Measurements from ENCODE around the gene AP3S2.
"Not testable (repeated sequence)": the region's sequence is repeated elsewhere in the genome, so short reads cannot be mapped to it uniquely, and the experiment has no call there.

AP3S2 gene

DNA sequence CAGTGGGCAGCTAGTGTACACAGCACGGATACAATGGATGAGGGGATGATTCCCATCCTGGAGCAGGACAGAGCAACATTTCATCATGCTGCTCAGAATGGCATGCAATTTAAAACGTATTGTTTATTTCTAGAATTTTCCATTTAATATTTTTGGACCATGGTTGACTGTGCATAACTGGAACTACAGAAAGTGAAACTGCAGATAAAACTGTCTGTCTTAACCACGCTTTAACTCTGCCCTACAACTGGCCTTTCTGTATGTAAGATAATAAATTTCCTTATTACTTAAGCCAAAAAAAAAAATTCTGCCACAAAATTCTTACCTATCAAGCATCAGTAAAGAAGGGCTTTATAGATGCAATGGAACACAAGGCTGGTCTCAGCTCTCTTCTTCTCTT is 33.4 kb downstream of the AP3S2 start:
- H3K36me3 ChIP-seq (ENCODE audit: insufficient read depth, low read length), result peaks cover 34% of the 10 kb centered on the region
- H3K4me3 ChIP-seq (ENCODE audit: low read depth in 1 of 2, low read length in 2 of 2), result no peak overlapping the region
- H3K4me1 ChIP-seq (ENCODE audit: insufficient read depth, low read length), result no peaks in the 10 kb centered on the region
- H3K9me3 ChIP-seq (ENCODE audit: low read length), result no peaks in the 10 kb centered on the region
- H3K27me3 ChIP-seq (ENCODE audit: control insufficient read depth in 1 of 2, insufficient read depth in 2 of 2, low read length in 2 of 2), result no peaks in the 10 kb centered on the region
- no peak overlapping the region for H3K27ac ChIP-seq (ENCODE audit: low read depth, low read length)
- H3K9ac ChIP-seq (ENCODE audit: low read length), result no peak overlapping the region

DNA sequence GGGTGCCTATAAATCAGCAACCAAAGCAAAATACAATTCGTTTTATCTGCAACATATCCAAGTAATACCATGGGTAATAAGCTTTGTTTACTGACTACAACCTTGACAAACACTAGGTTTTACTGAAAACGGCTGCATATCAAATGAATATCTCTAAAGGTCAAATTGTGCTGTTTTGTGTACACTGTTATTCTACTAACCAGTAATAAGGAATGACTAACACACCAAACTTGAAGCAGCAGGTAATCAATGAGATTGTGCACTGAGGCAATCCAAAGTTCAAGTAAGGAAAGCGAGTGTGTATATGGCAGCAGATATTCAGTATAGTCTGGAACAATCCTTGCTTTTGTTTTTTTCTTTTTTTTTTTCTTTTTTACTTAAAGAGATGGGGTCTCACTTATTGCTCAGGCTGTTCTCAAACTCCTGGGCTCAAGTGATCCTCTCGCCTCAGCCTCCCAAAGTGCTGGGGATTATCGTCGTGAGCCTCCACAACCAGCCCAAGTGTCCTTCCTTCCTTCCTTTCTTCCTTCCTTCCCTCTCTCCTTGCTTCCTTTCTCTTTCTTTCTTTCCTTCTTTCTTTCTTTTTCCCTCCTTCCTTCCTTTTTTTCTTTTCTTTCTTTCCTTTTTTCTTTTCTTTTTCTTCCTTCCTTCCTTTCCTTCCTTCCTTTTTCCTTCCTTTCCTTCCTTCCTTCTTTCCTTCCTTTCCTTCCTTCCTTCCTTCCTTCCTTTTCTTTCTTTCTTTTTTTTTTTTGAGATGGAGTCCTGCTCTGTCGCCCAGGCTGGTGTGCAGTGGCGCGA is 34.9 kb downstream of the AP3S2 start:
- no peaks in the 10 kb centered on the region for H3K4me1 ChIP-seq (ENCODE audit: insufficient read depth, low read length)
- H3K4me3 ChIP-seq (ENCODE audit: low read depth in 1 of 2, low read length in 2 of 2), result no peak overlapping the region
- H3K27me3 ChIP-seq (ENCODE audit: control insufficient read depth in 1 of 2, insufficient read depth in 2 of 2, low read length in 2 of 2), result no peaks in the 10 kb centered on the region
- no peak overlapping the region for H3K9ac ChIP-seq (ENCODE audit: low read length)
- peaks cover 34% of the 10 kb centered on the region for H3K36me3 ChIP-seq (ENCODE audit: insufficient read depth, low read length)
- H3K27ac ChIP-seq (ENCODE audit: low read depth, low read length), result no peak overlapping the region
- no peaks in the 10 kb centered on the region for H3K9me3 ChIP-seq (ENCODE audit: low read length)

DNA sequence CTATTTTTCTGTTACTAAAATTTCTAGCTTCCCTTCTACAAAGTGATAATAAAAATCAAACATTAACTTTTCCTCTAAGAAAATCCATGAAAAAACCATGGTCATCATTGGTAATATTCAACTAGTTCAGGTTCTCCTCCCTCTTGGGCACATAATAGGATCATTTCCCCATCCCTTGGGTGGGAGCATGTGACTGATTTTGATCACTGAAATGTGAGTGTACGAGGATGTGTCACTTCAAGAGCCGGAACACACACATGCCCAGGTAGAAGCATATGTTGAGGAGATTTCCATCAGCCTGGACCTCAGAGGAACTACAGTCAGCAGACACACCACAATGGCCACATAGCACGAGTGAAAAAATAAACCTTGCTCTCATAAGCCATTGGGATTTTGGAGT is 36.1 kb downstream of the AP3S2 start:
- Histone ChIP-seq H3K27ac (ENCODE audit: low read depth, low read length) (no peak overlapping the region), H3K4me3 (ENCODE audit: low read depth in 1 of 2, low read length in 2 of 2) (no peak overlapping the region), H3K27me3 (ENCODE audit: control insufficient read depth in 1 of 2, insufficient read depth in 2 of 2, low read length in 2 of 2) (no peaks in the 10 kb centered on the region), H3K9ac (ENCODE audit: low read length) (no peak overlapping the region), H3K9me3 (ENCODE audit: low read length) (no peaks in the 10 kb centered on the region), H3K36me3 (ENCODE audit: insufficient read depth, low read length) (peaks cover 24% of the 10 kb centered on the region), H3K4me1 (ENCODE audit: insufficient read depth, low read length) (no peaks in the 10 kb centered on the region)

DNA sequence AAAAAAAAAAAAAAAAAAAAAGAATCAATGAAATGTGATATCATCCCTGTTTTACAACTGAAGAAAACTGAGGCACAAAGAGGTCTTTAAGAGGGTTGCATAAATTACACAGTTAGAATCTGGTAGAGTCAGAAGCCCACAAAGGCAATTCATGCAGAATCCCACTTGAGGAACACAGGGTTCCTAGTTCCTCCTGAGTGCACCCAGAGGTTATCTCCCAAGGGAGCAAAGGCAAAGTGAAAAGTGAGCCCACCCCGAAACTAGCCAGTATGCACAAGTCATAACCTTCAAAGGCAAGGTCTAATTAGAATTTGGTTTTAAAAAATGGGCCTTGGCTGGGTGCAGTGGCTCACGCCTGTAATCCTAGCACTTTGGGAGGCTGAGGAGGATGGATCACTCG is 37.8 kb downstream of the AP3S2 start:
- H3K9me3 ChIP-seq (ENCODE audit: low read length), result no peaks in the 10 kb centered on the region
- no peak overlapping the region for H3K27ac ChIP-seq (ENCODE audit: low read depth, low read length)
- H3K4me3 ChIP-seq (ENCODE audit: low read depth in 1 of 2, low read length in 2 of 2), result no peak overlapping the region
- H3K9ac ChIP-seq (ENCODE audit: low read length), result no peak overlapping the region
- H3K36me3 ChIP-seq (ENCODE audit: insufficient read depth, low read length), result peaks cover 26% of the 10 kb centered on the region
- no peaks in the 10 kb centered on the region for H3K4me1 ChIP-seq (ENCODE audit: insufficient read depth, low read length)
- H3K27me3 ChIP-seq (ENCODE audit: control insufficient read depth in 1 of 2, insufficient read depth in 2 of 2, low read length in 2 of 2), result no peaks in the 10 kb centered on the region

DNA sequence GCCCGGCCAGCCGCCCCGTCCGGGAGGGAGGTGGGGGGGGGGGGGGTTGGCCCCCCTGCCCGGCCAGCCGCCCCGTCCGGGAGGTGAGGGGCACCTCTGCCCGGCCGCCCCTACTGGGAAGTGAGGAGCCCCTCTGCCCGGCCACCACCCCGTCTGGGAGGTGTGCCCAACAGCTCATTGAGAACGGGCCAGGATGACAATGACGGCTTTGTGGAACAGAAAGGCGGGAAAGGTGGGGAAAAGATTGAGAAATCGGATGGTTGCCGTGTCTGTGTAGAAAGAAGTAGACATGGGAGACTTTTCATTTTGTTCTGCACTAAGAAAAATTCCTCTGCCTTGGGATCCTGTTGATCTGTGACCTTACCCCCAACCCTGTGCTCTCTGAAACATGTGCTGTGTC is 38.9 kb downstream of the AP3S2 start:
- H3K27me3 ChIP-seq (ENCODE audit: control insufficient read depth in 1 of 2, insufficient read depth in 2 of 2, low read length in 2 of 2); H3K9ac ChIP-seq (ENCODE audit: low read length); H3K4me3 ChIP-seq (ENCODE audit: low read depth in 1 of 2, low read length in 2 of 2): not testable (repeated sequence)

DNA sequence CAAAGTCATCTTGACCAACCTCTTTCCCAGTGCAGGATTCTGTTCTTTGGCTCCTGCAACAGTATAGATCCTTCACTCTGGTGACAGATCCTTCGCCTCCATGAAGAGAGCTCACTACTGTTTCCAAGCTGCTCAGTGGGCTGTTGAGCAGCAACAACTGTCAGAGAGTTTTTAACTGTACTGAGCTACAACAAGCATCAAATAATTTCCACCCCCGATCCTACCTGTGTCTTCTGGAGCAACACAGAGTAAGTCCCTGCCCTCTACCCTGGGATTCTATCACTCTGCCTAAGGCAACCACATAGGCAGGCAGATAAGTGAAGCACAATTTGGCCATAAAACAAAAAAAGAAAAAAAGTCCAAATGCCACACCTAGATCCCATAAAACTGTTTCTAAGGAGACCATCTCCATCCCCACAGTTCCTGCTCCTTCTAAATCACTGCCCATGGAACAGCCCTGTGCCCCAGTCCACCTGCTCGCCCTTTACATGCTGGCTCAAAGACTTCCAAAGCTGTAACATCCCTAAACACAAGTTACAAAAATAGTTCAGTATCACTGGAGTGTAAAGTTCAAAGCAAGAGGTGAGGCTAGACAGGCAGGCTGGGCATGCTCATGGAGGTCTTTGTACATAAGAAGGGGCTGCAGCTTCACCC is 41.3 kb downstream of the AP3S2 start:
- Histone ChIP-seq H3K9me3 (ENCODE audit: low read length) (no peaks in the 10 kb centered on the region), H3K4me1 (ENCODE audit: insufficient read depth, low read length) (no peaks in the 10 kb centered on the region), H3K27me3 (ENCODE audit: control insufficient read depth in 1 of 2, insufficient read depth in 2 of 2, low read length in 2 of 2) (no peaks in the 10 kb centered on the region), H3K4me3 (ENCODE audit: low read depth in 1 of 2, low read length in 2 of 2) (no peak overlapping the region), H3K9ac (ENCODE audit: low read length) (no peak overlapping the region), H3K27ac (ENCODE audit: low read depth, low read length) (no peak overlapping the region), H3K36me3 (ENCODE audit: insufficient read depth, low read length) (peaks cover 25% of the 10 kb centered on the region)

More for the DNA sequence above, 38.9 kb downstream of the AP3S2 start:
- H3K36me3 ChIP-seq (ENCODE audit: insufficient read depth, low read length), result peaks cover 30% of the 10 kb centered on the region
- not testable (repeated sequence) for H3K4me1 ChIP-seq (ENCODE audit: insufficient read depth, low read length); H3K27ac ChIP-seq (ENCODE audit: low read depth, low read length); H3K9me3 ChIP-seq (ENCODE audit: low read length)

DNA sequence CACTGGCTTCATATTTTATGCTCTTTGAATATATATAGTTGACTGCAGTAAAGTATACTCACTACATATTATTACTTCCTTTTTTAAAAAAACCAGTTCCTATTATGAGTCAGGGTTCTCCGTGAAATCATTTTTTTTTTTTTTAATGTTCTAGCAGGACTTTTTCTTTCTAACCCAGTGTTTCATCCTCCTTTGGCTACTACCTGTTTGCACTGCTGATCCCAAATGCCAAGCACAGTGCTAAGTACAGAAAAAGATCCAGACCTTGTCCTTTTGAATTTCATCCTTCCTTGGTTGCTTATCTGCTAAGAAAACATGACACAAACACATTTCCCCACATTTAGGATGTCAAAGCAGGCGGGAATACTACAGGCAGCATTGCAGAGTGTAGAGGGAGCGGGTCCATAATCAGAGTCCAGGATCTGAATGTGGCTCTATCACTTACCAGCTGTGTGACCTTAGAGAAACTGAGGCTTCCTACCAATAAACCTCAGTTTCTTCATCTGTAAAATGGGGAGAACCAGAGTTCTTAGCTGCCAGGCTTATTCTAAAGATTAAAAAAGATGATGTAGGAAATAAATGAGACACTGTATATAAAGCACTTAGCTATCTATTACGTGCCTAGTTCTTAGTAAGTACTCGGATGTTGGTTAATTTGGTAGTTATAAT is 42.0 kb downstream of the AP3S2 start:
- Histone ChIP-seq H3K27me3 (ENCODE audit: control insufficient read depth in 1 of 2, insufficient read depth in 2 of 2, low read length in 2 of 2) (no peaks in the 10 kb centered on the region), H3K27ac (ENCODE audit: low read depth, low read length) (no peak overlapping the region), H3K36me3 (ENCODE audit: insufficient read depth, low read length) (peaks cover 25% of the 10 kb centered on the region), H3K4me3 (ENCODE audit: low read depth in 1 of 2, low read length in 2 of 2) (no peak overlapping the region), H3K9ac (ENCODE audit: low read length) (no peak overlapping the region), H3K9me3 (ENCODE audit: low read length) (no peaks in the 10 kb centered on the region), H3K4me1 (ENCODE audit: insufficient read depth, low read length) (no peaks in the 10 kb centered on the region)

DNA sequence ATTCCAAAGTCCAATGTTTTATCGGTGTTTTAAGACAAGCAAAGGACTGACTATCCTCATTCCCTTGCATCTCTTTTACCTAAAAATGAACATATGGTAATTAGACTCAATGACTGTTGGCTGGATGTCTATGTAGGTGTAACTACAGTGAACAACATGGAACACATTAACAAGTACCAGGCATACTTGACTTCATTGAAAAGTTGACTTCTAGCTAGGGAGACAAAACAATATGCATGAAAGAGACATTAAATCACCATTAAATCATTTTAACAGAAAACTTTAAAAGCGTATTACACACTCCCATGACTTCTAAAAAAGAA is 44.9 kb downstream of the AP3S2 start:
- no peak overlapping the region for H3K4me3 ChIP-seq (ENCODE audit: low read depth in 1 of 2, low read length in 2 of 2)
- H3K4me1 ChIP-seq (ENCODE audit: insufficient read depth, low read length), result no peaks in the 10 kb centered on the region
- H3K27me3 ChIP-seq (ENCODE audit: control insufficient read depth in 1 of 2, insufficient read depth in 2 of 2, low read length in 2 of 2), result no peaks in the 10 kb centered on the region
- H3K36me3 ChIP-seq (ENCODE audit: insufficient read depth, low read length), result peaks cover 21% of the 10 kb centered on the region
- H3K9ac ChIP-seq (ENCODE audit: low read length), result no peak overlapping the region
- H3K27ac ChIP-seq (ENCODE audit: low read depth, low read length), result no peak overlapping the region
- no peaks in the 10 kb centered on the region for H3K9me3 ChIP-seq (ENCODE audit: low read length)

DNA sequence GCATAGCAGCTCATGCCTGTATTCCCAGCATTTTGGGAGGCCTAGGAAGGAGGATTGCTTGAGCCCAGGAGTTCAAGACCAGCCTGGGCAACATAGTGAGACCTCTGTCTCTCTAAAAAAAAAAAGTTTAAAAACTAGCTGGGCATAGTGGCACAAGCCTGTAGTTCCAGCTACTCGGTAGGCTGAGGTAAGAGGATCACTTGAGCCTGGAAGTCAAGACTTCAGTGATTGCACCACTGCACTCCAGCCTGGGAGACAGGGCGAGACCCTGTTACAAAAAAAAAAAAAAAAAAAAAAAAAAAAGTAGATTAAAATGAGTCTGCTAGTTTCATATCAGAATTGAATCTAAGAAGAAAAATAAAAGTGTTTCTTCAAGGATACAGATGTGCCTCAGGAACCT is 46.7 kb downstream of the AP3S2 start:
- Histone ChIP-seq H3K27ac (ENCODE audit: low read depth, low read length) (no peak overlapping the region), H3K36me3 (ENCODE audit: insufficient read depth, low read length) (peaks cover 17% of the 10 kb centered on the region), H3K9me3 (ENCODE audit: low read length) (no peaks in the 10 kb centered on the region), H3K9ac (ENCODE audit: low read length) (no peak overlapping the region), H3K4me1 (ENCODE audit: insufficient read depth, low read length) (no peaks in the 10 kb centered on the region), H3K4me3 (ENCODE audit: low read depth in 1 of 2, low read length in 2 of 2) (no peak overlapping the region), H3K27me3 (ENCODE audit: control insufficient read depth in 1 of 2, insufficient read depth in 2 of 2, low read length in 2 of 2) (no peaks in the 10 kb centered on the region)

DNA sequence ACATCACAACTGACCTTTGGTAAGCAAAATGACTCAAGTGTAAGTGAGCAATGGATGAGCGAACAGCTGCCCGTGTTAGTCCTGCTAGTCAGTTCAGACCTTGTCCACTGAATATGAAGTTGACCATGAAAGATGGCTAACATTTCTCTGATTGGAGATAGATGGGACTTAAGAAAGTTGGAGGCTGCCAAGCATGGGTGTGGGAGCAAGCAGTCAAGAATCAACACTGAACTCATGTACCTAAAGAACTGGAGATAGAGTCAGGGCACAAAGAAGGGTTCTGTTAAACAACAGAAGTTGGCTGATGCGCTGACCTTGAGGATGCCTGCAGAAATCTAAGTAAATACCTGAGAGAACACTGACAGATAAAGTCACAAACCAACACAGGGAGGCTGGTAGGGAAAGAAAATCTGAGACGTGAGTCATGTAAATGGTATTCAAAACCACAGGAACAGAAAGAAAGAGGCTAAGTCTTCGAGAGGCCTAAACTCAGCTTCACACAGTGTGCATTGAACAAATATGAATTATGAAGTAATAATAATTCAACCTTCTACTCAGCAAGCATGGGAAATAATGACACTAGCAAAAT is 48.4 kb downstream of the AP3S2 start:
- Histone ChIP-seq H3K27ac (ENCODE audit: low read depth, low read length) (no peak overlapping the region), H3K27me3 (ENCODE audit: control insufficient read depth in 1 of 2, insufficient read depth in 2 of 2, low read length in 2 of 2) (no peaks in the 10 kb centered on the region), H3K4me3 (ENCODE audit: low read depth in 1 of 2, low read length in 2 of 2) (no peak overlapping the region), H3K9ac (ENCODE audit: low read length) (no peak overlapping the region), H3K4me1 (ENCODE audit: insufficient read depth, low read length) (no peaks in the 10 kb centered on the region), H3K36me3 (ENCODE audit: insufficient read depth, low read length) (peaks cover 10% of the 10 kb centered on the region), H3K9me3 (ENCODE audit: low read length) (no peaks in the 10 kb centered on the region)

DNA sequence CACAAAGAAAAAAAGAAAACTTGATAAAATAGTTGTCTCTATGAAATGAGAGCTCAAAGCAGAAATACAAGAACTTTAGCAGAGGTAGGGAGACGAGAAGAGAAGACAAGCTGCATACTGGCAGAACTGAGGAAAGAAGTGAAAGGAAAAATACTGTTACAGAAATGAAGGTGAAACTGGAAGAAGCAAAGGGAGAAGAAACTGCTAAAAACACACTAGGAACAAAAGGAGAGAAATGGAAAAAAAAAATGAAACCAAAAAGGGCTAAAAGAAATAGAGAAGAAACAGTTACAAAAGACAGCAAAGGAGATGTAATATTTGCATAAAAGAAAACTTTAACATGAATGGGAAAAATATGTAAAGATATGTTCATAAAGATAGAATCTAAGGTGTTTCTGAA is 51.8 kb downstream of the AP3S2 start:
- Histone ChIP-seq H3K9me3 (ENCODE audit: low read length) (no peaks in the 10 kb centered on the region), H3K4me3 (ENCODE audit: low read depth in 1 of 2, low read length in 2 of 2) (no peak overlapping the region), H3K4me1 (ENCODE audit: insufficient read depth, low read length) (no peaks in the 10 kb centered on the region), H3K27ac (ENCODE audit: low read depth, low read length) (no peak overlapping the region), H3K9ac (ENCODE audit: low read length) (no peak overlapping the region), H3K27me3 (ENCODE audit: control insufficient read depth in 1 of 2, insufficient read depth in 2 of 2, low read length in 2 of 2) (no peaks in the 10 kb centered on the region), H3K36me3 (ENCODE audit: insufficient read depth, low read length) (peaks cover 12% of the 10 kb centered on the region)

All from muscle layer of colon (tissue), 2 donors.